Activated CD8-positive, alpha-beta T cell treated with anti-CD3 and anti-CD28 coated beads, Interleukin-2, amount 10 ng/mL, durations not matched to agents 7 days and 5 days (primary cell): Measurements from ENCODE around the gene LGALS12. TPM values are rescaled to one million over a fixed set of nuclear protein-coding genes. Genes with fewer than 3 reads are reported as not detected.

Source experiments
- ATAC-seq: fragments of 150-1000 bp; cut with Tn5 transposase; one replicate; pipeline ENCODE4 v1.10.0; 2021; ENCODE audit warnings: moderate library complexity
- CTCF ChIA-PET: fragments of 350-600 bp; sonication (Branson Sonifier 250); formaldehyde crosslinking; loops from one replicate; lab custom pipeline; 2021; ENCODE audit warnings: antibody characterized with exemption; lab: Charles Lee
- POLR2A ChIA-PET: fragments of 350-600 bp; sonication (Branson Sonifier 250); formaldehyde crosslinking; loops from one replicate; lab custom pipeline; 2021; ENCODE audit warnings: antibody characterized with exemption; lab: Charles Lee
- DNase-seq: peaks from one replicate; pipeline ENCODE4 v3.0.0-alpha.2; 2020
- H3K27ac Mint-ChIP-seq: one replicate; pipeline ENCODE4 v1.8.0; 2021; ENCODE audit warnings: mild to moderate bottlenecking, mixed read lengths
- H3K27me3 Mint-ChIP-seq: one replicate; pipeline ENCODE4 v1.8.0; 2021; ENCODE audit warnings: low read depth, mixed read lengths
- H3K36me3 Mint-ChIP-seq: one replicate; pipeline ENCODE4 v1.8.0; 2021; ENCODE audit warnings: low read depth, mixed read lengths
- H3K4me1 Mint-ChIP-seq: one replicate; pipeline ENCODE4 v1.8.0; 2021; ENCODE audit warnings: low read depth, mixed read lengths
- H3K4me3 Mint-ChIP-seq: one replicate; pipeline ENCODE4 v1.8.0; 2021; ENCODE audit warnings: mild to moderate bottlenecking, mixed read lengths
- H3K9me3 Mint-ChIP-seq: one replicate; pipeline ENCODE4 v1.8.0; 2022; ENCODE audit warnings: mixed read lengths; ENCODE audit not compliant: insufficient read depth
- total RNA-seq, 2 experiments: library from RNA; stranded (reverse); gene quantifications; one replicate each; pipeline ENCODE4 v1.2.3, GENCODE V29; 2021

The LGALS12 gene, protein sequence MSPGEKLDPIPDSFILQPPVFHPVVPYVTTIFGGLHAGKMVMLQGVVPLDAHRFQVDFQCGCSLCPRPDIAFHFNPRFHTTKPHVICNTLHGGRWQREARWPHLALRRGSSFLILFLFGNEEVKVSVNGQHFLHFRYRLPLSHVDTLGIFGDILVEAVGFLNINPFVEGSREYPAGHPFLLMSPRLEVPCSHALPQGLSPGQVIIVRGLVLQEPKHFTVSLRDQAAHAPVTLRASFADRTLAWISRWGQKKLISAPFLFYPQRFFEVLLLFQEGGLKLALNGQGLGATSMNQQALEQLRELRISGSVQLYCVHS
- not detected for total RNA-seq

DNA sequence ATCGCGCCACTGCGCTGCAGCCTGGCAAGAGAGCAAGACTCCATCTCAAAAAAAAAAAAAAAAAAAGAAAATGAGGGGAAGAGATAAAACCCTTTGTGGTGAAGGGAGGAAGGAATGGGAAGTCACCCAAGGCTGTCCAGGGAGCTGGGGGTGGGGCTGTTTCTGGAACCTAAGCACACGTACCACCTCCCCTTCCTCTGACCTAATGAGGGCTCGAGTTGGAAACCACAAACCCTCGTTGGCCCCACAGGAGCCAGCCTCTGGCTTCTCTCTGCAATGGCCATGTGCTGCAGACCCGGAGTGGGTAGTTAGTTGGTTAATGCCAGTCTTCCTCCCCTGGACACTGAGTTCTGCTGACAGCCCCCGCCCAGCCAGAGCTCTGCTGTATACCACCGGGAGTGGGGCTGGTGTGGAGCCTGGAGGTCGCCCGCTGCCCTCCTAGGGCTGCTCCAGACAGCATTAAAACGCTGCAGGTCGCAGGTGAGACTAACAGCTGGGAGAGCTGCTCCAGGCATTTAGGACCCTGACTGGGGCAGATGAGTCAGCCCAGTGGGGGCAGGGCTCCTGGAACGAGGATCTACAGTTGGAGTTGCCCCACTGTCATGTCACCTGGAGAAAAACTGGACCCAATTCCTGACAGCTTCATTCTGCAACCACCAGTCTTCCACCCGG, at the start of gene LGALS12:
LGALS12 (plus strand) TSS at position 228 of the 672 bp plus-strand sequence; CDS start at position 603, 375 bp downstream.
- no peak for ATAC-seq
- H3K4me3 Mint-ChIP-seq = no peak within 1 kb of the TSS
- no peaks in the 10 kb centered on the region for H3K9me3 Mint-ChIP-seq
- no peaks in the 10 kb centered on the region for H3K27me3 Mint-ChIP-seq
- no peak for DNase-seq
- H3K4me1 Mint-ChIP-seq = peaks cover 27% of the 10 kb centered on the region
- POLR2A ChIA-PET = interaction anchor here (0.6 to 1.2 kb wide), 2 partner anchors 21 to 31 kb away, joined by 3 to 4 read pairs; partner anchors contain the start of gene PLAAT4
- no peak within 1 kb of the TSS for H3K27ac Mint-ChIP-seq
- peaks cover 2% of the 10 kb centered on the region for H3K36me3 Mint-ChIP-seq
- CTCF ChIA-PET = interaction anchor here (1.3 kb wide), 1 partner anchor 27 kb away, joined by 7 read pairs; no protein-coding TSS in a partner anchor

- Mint-ChIP-seq H3K4me3 (no peak overlapping the region), H3K4me1 (no peaks in the 10 kb centered on the region), H3K27ac (no peak overlapping the region), H3K9me3 (no peaks in the 10 kb centered on the region), H3K27me3 (peaks cover 8% of the 10 kb centered on the region), H3K36me3 (no peaks in the 10 kb centered on the region)
- no peak for ATAC-seq
- DNase-seq = no peak
- ChIA-PET POLR2A (no interaction called here), CTCF (no interaction called here)
Measured at GRCh38 chr11:63459586-63459985, 46.3 kb upstream of the LGALS12 start.

DNA sequence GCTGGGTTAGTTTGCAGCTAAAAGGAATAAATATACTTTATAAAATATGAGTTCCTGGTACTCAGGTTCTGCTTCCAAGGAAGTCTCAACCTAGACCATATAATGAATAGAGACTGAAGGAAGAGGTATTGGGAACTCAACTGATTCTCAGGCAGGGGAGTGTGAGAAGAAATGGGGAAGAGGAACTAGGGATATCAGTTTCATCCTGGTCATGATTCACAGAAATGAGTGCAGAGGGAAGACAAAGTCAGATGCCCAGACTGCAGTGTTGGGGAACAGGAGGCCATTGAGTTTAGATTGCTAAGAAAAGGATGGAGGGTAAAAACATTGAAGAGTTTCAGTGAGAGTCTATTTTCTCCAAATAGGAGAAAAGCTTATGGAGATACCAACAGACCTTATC, 43.7 kb upstream of the LGALS12 start:
- POLR2A ChIA-PET = no interaction called here
- no peaks in the 10 kb centered on the region for H3K9me3 Mint-ChIP-seq
- DNase-seq (no peak), ATAC-seq (no peak)
- no peaks in the 10 kb centered on the region for H3K4me1 Mint-ChIP-seq
- no peak overlapping the region for H3K4me3 Mint-ChIP-seq
- H3K36me3 Mint-ChIP-seq = no peaks in the 10 kb centered on the region
- no peak overlapping the region for H3K27ac Mint-ChIP-seq
- CTCF ChIA-PET = interaction anchor here (1.6 kb wide), 1 partner anchor 556 kb away, joined by 4 read pairs; no protein-coding TSS in a partner anchor
- peaks cover 8% of the 10 kb centered on the region for H3K27me3 Mint-ChIP-seq

- Mint-ChIP-seq H3K4me1 (no peaks in the 10 kb centered on the region), H3K9me3 (peaks cover 4% of the 10 kb centered on the region), H3K27me3 (peaks cover 7% of the 10 kb centered on the region), H3K36me3 (no peaks in the 10 kb centered on the region), H3K27ac (no peak overlapping the region), H3K4me3 (no peak overlapping the region)
- CTCF ChIA-PET = interaction anchor here (0.7 kb wide), 1 partner anchor 9 kb away, joined by 3 read pairs; no protein-coding TSS in a partner anchor
- ATAC-seq = no peak
- no peak for DNase-seq
- POLR2A ChIA-PET = no interaction called here
Measured at GRCh38 chr11:63470311-63470710, 35.6 kb upstream of the LGALS12 start.

- POLR2A ChIA-PET = no interaction called here
- H3K27ac Mint-ChIP-seq = no peak overlapping the region
- no peak for ATAC-seq
- peaks cover 16% of the 10 kb centered on the region for H3K27me3 Mint-ChIP-seq
- no peaks in the 10 kb centered on the region for H3K4me1 Mint-ChIP-seq
- CTCF ChIA-PET = no interaction called here
- H3K4me3 Mint-ChIP-seq = no peak overlapping the region
- H3K36me3 Mint-ChIP-seq = no peaks in the 10 kb centered on the region
- peaks cover 14% of the 10 kb centered on the region for H3K9me3 Mint-ChIP-seq
- DNase-seq = no peak
Measured at GRCh38 chr11:63472372-63472771, 33.5 kb upstream of the LGALS12 start.

GRCh38 chr11:63476618-63477017, 29.3 kb upstream of the LGALS12 start:
- ChIA-PET CTCF (interaction anchor here (1.4 kb wide), 1 partner anchor 160 kb away, joined by 7 read pairs; no protein-coding TSS in a partner anchor), POLR2A (no interaction called here)
- Mint-ChIP-seq H3K36me3 (no peaks in the 10 kb centered on the region), H3K9me3 (peaks cover 10% of the 10 kb centered on the region), H3K27me3 (peaks cover 10% of the 10 kb centered on the region), H3K27ac (no peak overlapping the region), H3K4me3 (no peak overlapping the region), H3K4me1 (no peaks in the 10 kb centered on the region)
- DNase-seq = no peak
- ATAC-seq = no peak

- DNase-seq (peak; percentile 68), ATAC-seq (peak; percentile 61)
- Mint-ChIP-seq H3K4me1 (no peaks in the 10 kb centered on the region), H3K27me3 (peaks cover 15% of the 10 kb centered on the region), H3K27ac (no peak overlapping the region), H3K4me3 (no peak overlapping the region), H3K36me3 (no peaks in the 10 kb centered on the region), H3K9me3 (peaks cover 10% of the 10 kb centered on the region)
- POLR2A ChIA-PET = interaction anchor here (0.8 to 1.8 kb wide), 3 partner anchors 58 to 157 kb away, joined by 3 to 6 read pairs (median 4); partner anchors contain the start of gene PLAAT4
- CTCF ChIA-PET = interaction anchor here (0.6 to 4.5 kb wide), 49 partner anchors 9 to 573 kb away, joined by 3 to 198 read pairs (median 5); partner anchors contain the start of genes LGALS12, MARK2, PLAAT4 and PLAAT5
Measured at GRCh38 chr11:63478896-63479295, 27.0 kb upstream of the LGALS12 start.

DNA sequence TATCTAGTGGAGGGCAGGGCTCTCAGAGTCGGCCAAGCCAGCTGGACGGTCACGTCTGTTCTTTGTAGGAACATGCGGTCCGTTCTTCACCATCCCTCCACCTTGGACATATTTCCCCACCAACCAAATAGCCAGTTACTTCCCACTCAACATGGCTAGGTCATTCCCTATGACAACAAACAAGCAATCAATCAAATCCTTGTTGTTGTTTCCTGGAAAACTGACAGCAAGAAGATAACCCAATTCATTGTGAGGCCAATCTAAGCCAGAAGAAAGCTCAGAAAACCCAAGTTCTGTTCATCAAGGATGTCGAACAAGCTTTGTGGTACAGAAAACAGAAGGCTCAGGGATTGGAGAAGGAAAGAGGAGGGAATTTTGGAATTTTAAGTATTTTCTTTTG, 25.8 kb upstream of the LGALS12 start:
- ChIA-PET CTCF (interaction anchor here (0.7 to 4.5 kb wide), 22 partner anchors 10 to 258 kb away, joined by 3 to 198 read pairs (median 7); partner anchors contain the start of genes PLAAT4 and PLAAT5), POLR2A (interaction anchor here (0.9 to 1.8 kb wide), 2 partner anchors 56 to 156 kb away, joined by 4 to 6 read pairs; partner anchors contain the start of gene PLAAT4)
- Mint-ChIP-seq H3K27me3 (peaks cover 26% of the 10 kb centered on the region), H3K27ac (no peak overlapping the region), H3K4me3 (no peak overlapping the region), H3K9me3 (peaks cover 10% of the 10 kb centered on the region), H3K4me1 (no peaks in the 10 kb centered on the region), H3K36me3 (no peaks in the 10 kb centered on the region)
- DNase-seq = no peak
- no peak for ATAC-seq

GRCh38 chr11:63485777-63486176, 20.1 kb upstream of the LGALS12 start:
- peaks cover 3% of the 10 kb centered on the region for H3K36me3 Mint-ChIP-seq
- no peak overlapping the region for H3K4me3 Mint-ChIP-seq
- CTCF ChIA-PET = interaction anchor here (1.0 kb wide), 1 partner anchor 58 kb away, joined by 3 read pairs; no protein-coding TSS in a partner anchor
- H3K4me1 Mint-ChIP-seq = no peaks in the 10 kb centered on the region
- POLR2A ChIA-PET = no interaction called here
- peaks cover 8% of the 10 kb centered on the region for H3K9me3 Mint-ChIP-seq
- no peak for DNase-seq
- ATAC-seq = no peak
- no peak overlapping the region for H3K27ac Mint-ChIP-seq
- H3K27me3 Mint-ChIP-seq = peaks cover 56% of the 10 kb centered on the region

GRCh38 chr11:63488789-63489188, 17.1 kb upstream of the LGALS12 start:
- ChIA-PET POLR2A (no interaction called here), CTCF (interaction anchor here (0.9 to 3.9 kb wide), 2 partner anchors 10 to 150 kb away, joined by 4 to 29 read pairs; no protein-coding TSS in a partner anchor)
- Mint-ChIP-seq H3K4me1 (peaks cover 12% of the 10 kb centered on the region), H3K27ac (no peak overlapping the region), H3K4me3 (no peak overlapping the region), H3K9me3 (peaks cover 8% of the 10 kb centered on the region), H3K36me3 (peaks cover 5% of the 10 kb centered on the region), H3K27me3 (peaks cover 72% of the 10 kb centered on the region)
- ATAC-seq = no peak
- no peak for DNase-seq

DNA sequence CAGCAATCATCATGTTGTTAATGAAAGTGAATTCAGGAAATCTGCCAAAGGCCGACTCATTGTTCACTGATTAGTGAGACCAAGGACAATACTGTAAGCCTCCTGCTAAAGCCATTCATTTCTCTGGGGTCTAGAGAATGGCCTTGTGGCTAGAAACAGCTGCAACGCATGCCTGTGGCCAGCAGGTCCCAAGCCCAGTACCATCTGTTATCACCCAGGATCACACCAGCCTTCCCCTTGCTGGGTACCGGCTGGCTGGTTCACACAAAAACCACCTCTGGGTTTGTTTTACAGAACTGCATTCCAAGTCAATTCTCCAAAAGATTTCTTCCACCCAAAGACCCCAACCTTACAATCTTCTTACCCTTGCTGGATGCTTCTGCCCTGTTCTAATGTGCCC, 16.0 kb upstream of the LGALS12 start:
- ATAC-seq (no peak), DNase-seq (no peak)
- peaks cover 5% of the 10 kb centered on the region for H3K36me3 Mint-ChIP-seq
- POLR2A ChIA-PET = no interaction called here
- H3K9me3 Mint-ChIP-seq = peaks cover 8% of the 10 kb centered on the region
- H3K4me3 Mint-ChIP-seq = no peak overlapping the region
- CTCF ChIA-PET = interaction anchor here (0.9 to 3.9 kb wide), 4 partner anchors 11 to 149 kb away, joined by 3 to 29 read pairs (median 4); no protein-coding TSS in a partner anchor
- peaks cover 64% of the 10 kb centered on the region for H3K27me3 Mint-ChIP-seq
- H3K27ac Mint-ChIP-seq = no peak overlapping the region
- peaks cover 12% of the 10 kb centered on the region for H3K4me1 Mint-ChIP-seq
